ENCODE measurements around the gene KDSR.

The KDSR gene

GRCh38 chr18:63320123-63320974 lies 46.7 kb downstream of the KDSR start:
- peak; percentile 55 for DNase-seq

GRCh38 chr18:63319383-63320122 lies 47.5 kb downstream of the KDSR start, which contains the start of gene BCL2:
BCL2 (minus strand) TSS chr18:63319769.
- DNase-seq: no peak

- DNase-seq: no peak
These were observed 48.1 kb downstream of the KDSR start for GRCh38 chr18:63318889-63319382.

- DNase-seq: no peak
These were observed 48.8 kb downstream of the KDSR start for GRCh38 chr18:63317982-63318888.

- no peak for DNase-seq
These were observed 49.5 kb downstream of the KDSR start for GRCh38 chr18:63317556-63317946.

- no peak for DNase-seq
These were observed 50.1 kb downstream of the KDSR start for GRCh38 chr18:63316612-63317555.

GRCh38 chr18:63315876-63316275 lies 51.1 kb downstream of the KDSR start:
- DNase-seq: no peak

- no peak for DNase-seq
These were observed 51.8 kb downstream of the KDSR start for GRCh38 chr18:63315131-63315662.

- DNase-seq: no peak
These were observed 52.8 kb downstream of the KDSR start for GRCh38 chr18:63314062-63314790.

GRCh38 chr18:63313396-63313917 lies 53.5 kb downstream of the KDSR start:
- no peak for DNase-seq

- no peak for DNase-seq
These were observed 54.1 kb downstream of the KDSR start for GRCh38 chr18:63312737-63313395.

GRCh38 chr18:63312019-63312409 lies 55.0 kb downstream of the KDSR start:
- DNase-seq: no peak

- no peak for DNase-seq
These were observed 55.6 kb downstream of the KDSR start for GRCh38 chr18:63311118-63312018.

- no peak for DNase-seq
These were observed 57.6 kb downstream of the KDSR start for GRCh38 chr18:63309422-63309821.

GRCh38 chr18:63307551-63308200 lies 59.3 kb downstream of the KDSR start:
- no peak for DNase-seq

- no peak for DNase-seq
These were observed 60.0 kb downstream of the KDSR start for GRCh38 chr18:63306819-63307550.

GRCh38 chr18:63306249-63306648 lies 60.8 kb downstream of the KDSR start:
- DNase-seq: no peak

Measured in amniotic stem cell (primary cell).